ENCODE measurements around the gene GADD45GIP1.

DNA sequence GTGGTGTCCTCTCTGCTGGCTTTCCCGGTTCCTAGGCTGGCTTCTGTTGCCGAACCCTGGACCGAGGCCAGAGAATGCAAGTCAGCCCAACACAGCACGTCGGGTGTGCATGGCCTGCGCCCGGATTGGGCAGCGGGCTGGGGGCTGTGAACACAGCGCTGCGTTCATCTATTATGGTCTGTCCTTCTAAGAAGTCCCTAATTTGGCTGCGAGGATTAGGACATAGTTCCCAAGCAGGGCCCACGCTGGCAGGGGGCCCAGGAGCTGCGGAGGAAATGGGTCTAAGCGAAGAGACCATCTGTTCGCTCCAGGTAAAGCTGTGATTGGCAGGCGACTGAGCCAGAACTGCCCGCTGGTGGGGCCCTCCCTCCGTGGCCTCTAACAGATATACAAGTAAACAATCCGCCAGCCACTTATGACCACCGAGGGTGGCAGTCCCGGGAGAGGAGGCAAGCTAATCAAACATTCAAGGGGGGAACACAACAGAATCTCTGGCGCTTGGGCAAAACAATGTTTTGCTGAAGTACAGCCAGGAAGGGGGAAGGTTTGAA, 43.9 kb downstream of the GADD45GIP1 start:
- TF ChIP-seq, protein P1, sequence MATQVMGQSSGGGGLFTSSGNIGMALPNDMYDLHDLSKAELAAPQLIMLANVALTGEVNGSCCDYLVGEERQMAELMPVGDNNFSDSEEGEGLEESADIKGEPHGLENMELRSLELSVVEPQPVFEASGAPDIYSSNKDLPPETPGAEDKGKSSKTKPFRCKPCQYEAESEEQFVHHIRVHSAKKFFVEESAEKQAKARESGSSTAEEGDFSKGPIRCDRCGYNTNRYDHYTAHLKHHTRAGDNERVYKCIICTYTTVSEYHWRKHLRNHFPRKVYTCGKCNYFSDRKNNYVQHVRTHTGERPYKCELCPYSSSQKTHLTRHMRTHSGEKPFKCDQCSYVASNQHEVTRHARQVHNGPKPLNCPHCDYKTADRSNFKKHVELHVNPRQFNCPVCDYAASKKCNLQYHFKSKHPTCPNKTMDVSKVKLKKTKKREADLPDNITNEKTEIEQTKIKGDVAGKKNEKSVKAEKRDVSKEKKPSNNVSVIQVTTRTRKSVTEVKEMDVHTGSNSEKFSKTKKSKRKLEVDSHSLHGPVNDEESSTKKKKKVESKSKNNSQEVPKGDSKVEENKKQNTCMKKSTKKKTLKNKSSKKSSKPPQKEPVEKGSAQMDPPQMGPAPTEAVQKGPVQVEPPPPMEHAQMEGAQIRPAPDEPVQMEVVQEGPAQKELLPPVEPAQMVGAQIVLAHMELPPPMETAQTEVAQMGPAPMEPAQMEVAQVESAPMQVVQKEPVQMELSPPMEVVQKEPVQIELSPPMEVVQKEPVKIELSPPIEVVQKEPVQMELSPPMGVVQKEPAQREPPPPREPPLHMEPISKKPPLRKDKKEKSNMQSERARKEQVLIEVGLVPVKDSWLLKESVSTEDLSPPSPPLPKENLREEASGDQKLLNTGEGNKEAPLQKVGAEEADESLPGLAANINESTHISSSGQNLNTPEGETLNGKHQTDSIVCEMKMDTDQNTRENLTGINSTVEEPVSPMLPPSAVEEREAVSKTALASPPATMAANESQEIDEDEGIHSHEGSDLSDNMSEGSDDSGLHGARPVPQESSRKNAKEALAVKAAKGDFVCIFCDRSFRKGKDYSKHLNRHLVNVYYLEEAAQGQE (IDR thresholded peaks at IDR 0.05; ENCODE audit: borderline replicate concordance) = no peak
- TF ChIP-seq, protein P2, sequence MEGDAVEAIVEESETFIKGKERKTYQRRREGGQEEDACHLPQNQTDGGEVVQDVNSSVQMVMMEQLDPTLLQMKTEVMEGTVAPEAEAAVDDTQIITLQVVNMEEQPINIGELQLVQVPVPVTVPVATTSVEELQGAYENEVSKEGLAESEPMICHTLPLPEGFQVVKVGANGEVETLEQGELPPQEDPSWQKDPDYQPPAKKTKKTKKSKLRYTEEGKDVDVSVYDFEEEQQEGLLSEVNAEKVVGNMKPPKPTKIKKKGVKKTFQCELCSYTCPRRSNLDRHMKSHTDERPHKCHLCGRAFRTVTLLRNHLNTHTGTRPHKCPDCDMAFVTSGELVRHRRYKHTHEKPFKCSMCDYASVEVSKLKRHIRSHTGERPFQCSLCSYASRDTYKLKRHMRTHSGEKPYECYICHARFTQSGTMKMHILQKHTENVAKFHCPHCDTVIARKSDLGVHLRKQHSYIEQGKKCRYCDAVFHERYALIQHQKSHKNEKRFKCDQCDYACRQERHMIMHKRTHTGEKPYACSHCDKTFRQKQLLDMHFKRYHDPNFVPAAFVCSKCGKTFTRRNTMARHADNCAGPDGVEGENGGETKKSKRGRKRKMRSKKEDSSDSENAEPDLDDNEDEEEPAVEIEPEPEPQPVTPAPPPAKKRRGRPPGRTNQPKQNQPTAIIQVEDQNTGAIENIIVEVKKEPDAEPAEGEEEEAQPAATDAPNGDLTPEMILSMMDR (IDR thresholded peaks at IDR 0.05; ENCODE audit: poor library complexity, severe bottlenecking) = no peak
- TF ChIP-seq EZH2 (IDR thresholded peaks at IDR 0.05; ENCODE audit: borderline replicate concordance, insufficient read depth, low read length, poor library complexity, severe bottlenecking) (no peak), POLR2AphosphoS5 (IDR thresholded peaks at IDR 0.05) (no peak)
